Adipose tissue (tissue), 3 donors: ENCODE data around the gene COX6A2. TPM values are rescaled to one million over a fixed set of nuclear protein-coding genes. Genes with fewer than 3 reads are reported as not detected.
"Not testable (repeated sequence)": the region's sequence is repeated elsewhere in the genome, so short reads cannot be mapped to it uniquely, and the experiment has no call there.

Source experiments
- H3K27ac ChIP-seq: one replicate; pipeline ENCODE4 v1.5.1; 2013; ENCODE audit warnings: low read depth, low read length
- WGBS, 3 donors: extraction: QIAGEN DNeasy Blood & Tissue Kit; methylation state at CpG; one replicate each; pipeline ENCODE4 v1.1.7; 2013; 5-methylcytosine and 5-hydroxymethylcytosine counted together
- polyA plus RNA-seq, 3 donors: library from polyadenylated mRNA; stranded (reverse); fragments of 200-250 nt; gene quantifications; one replicate each; pipeline ENCODE4 v1.2.3, GENCODE V29; 2013
- donor health status: healthy with polysubstance abuse.
- donor health status: Bipolar disorder and iron deficiency.
- donor health status: healthy.

COX6A2 gene
- polyA plus RNA-seq, 3 donors, result 0.31 to 13.3 (median 3.1) TPM

GRCh38 chr16:31417916-31418315, 10.2 kb downstream of the COX6A2 start:
- no peak overlapping the region for H3K27ac ChIP-seq
- 91 to 95% (median 92%) methylated on average over 5 of the region's 5 CpGs for WGBS, 3 donors

GRCh38 chr16:31417036-31417435, 11.1 kb downstream of the COX6A2 start:
- not testable (repeated sequence) for H3K27ac ChIP-seq
- 85 to 87% (median 86%) methylated on average over 2 of the region's 2 CpGs for WGBS, 3 donors

- WGBS, 3 donors, result 62 to 86% (median 85%) methylated on average over 11 of the region's 11 CpGs
- no peak overlapping the region for H3K27ac ChIP-seq
Observed at GRCh38 chr16:31416371-31416770, 11.8 kb downstream of the COX6A2 start.

- WGBS, 3 donors, result 67 to 87% (median 68%) methylated on average over 4 of the region's 4 CpGs
- no peak overlapping the region for H3K27ac ChIP-seq
Observed at GRCh38 chr16:31414706-31415105, 13.5 kb downstream of the COX6A2 start.

- WGBS, 3 donors, result 74 to 88% (median 83%) methylated on average over 4 of the region's 4 CpGs
- H3K27ac ChIP-seq, result no peak overlapping the region
Observed at GRCh38 chr16:31413943-31414342, 14.2 kb downstream of the COX6A2 start.

- 85 to 90% (median 88%) methylated on average over 5 of the region's 5 CpGs for WGBS, 3 donors
- H3K27ac ChIP-seq, result no peak overlapping the region
Observed at GRCh38 chr16:31413381-31413780, 14.8 kb downstream of the COX6A2 start.

- H3K27ac ChIP-seq, result no peak overlapping the region
- WGBS, 3 donors, result 83 to 94% (median 84%) methylated on average over 10 of the region's 10 CpGs
Observed at GRCh38 chr16:31412750-31413149, 15.4 kb downstream of the COX6A2 start.

- no peak overlapping the region for H3K27ac ChIP-seq
- 70 to 84% (median 78%) methylated on average over 22 of the region's 22 CpGs for WGBS, 3 donors
Observed at GRCh38 chr16:31411024-31411844, 16.9 kb downstream of the COX6A2 start.

- H3K27ac ChIP-seq, result no peak overlapping the region
- 76 to 86% (median 83%) methylated on average over 8 to 9 of the region's 9 CpGs for WGBS, 3 donors
Observed at GRCh38 chr16:31410082-31410481, 18.1 kb downstream of the COX6A2 start.

- WGBS, 3 donors, result 44 to 66% (median 64%) methylated on average over 3 of the region's 3 CpGs
- no peak overlapping the region for H3K27ac ChIP-seq
Observed at GRCh38 chr16:31409433-31409832, 18.7 kb downstream of the COX6A2 start.

GRCh38 chr16:31407406-31407805, 20.8 kb downstream of the COX6A2 start:
- 74 to 82% (median 79%) methylated on average over 8 of the region's 8 CpGs for WGBS, 3 donors

GRCh38 chr16:31404353-31405064, 23.7 kb downstream of the COX6A2 start:
- H3K27ac ChIP-seq, result no peak overlapping the region
- 42 to 73% (median 55%) methylated on average over 9 of the region's 9 CpGs for WGBS, 3 donors

More at GRCh38 chr16:31407406-31407805, 20.8 kb downstream of the COX6A2 start:
- H3K27ac ChIP-seq, result no peak overlapping the region

- WGBS, 3 donors, result 77 to 81% (median 78%) methylated on average over 21 of the region's 21 CpGs
- H3K27ac ChIP-seq, result no peak overlapping the region
Observed at GRCh38 chr16:31403590-31404352, 24.4 kb downstream of the COX6A2 start.

GRCh38 chr16:31402687-31403086, 25.5 kb downstream of the COX6A2 start:
- 78 to 93% (median 85%) methylated on average over 1 of the region's 1 CpG for WGBS, 3 donors
- H3K27ac ChIP-seq, result no peak overlapping the region

- WGBS, 3 donors, result 74 to 80% (median 78%) methylated on average over 11 of the region's 11 CpGs
- no peak overlapping the region for H3K27ac ChIP-seq
Observed at GRCh38 chr16:31401436-31401835, 26.7 kb downstream of the COX6A2 start.

GRCh38 chr16:31400191-31400590, 28.0 kb downstream of the COX6A2 start:
- WGBS, 3 donors, result 36 to 65% (median 60%) methylated on average over 2 of the region's 2 CpGs
- H3K27ac ChIP-seq, result no peak overlapping the region

- WGBS, 3 donors, result 71 to 81% (median 79%) methylated on average over 9 of the region's 9 CpGs
- H3K27ac ChIP-seq, result no peak overlapping the region
Observed at GRCh38 chr16:31397701-31398100, 30.5 kb downstream of the COX6A2 start.

- 74 to 79% (median 78%) methylated on average over 18 of the region's 18 CpGs for WGBS, 3 donors
- H3K27ac ChIP-seq, result no peak overlapping the region
Observed at GRCh38 chr16:31397096-31397660, 31.0 kb downstream of the COX6A2 start.

GRCh38 chr16:31395647-31396046, 32.5 kb downstream of the COX6A2 start:
- 35 to 62% (median 49%) methylated on average over 6 of the region's 6 CpGs for WGBS, 3 donors
- H3K27ac ChIP-seq, result no peak overlapping the region
